ENCODE results near the gene EXD2. TPM values are rescaled to one million over a fixed set of nuclear protein-coding genes. Genes with fewer than 3 reads are reported as not detected.

The EXD2 gene
- polyA plus RNA-seq, 1 experiment: 16.7 TPM

- CTCF ChIA-PET: interaction anchor here (1.5 kb wide), 1 partner anchor 223 kb away, joined by 3 read pairs; no protein-coding TSS in a partner anchor
- TF ChIP-seq CTCF (IDR thresholded peaks at IDR 0.05; ENCODE audit: low read depth, low read length): no peak
Measured at GRCh38 chr14:69237584-69237983, 46.3 kb downstream of the EXD2 start.

GRCh38 chr14:69238883-69239282 lies 47.6 kb downstream of the EXD2 start:
- H3K4me3 ChIP-seq (ENCODE audit: low read depth, low read length): no peak overlapping the region
- H3K27me3 ChIP-seq (ENCODE audit: control insufficient read depth, insufficient read depth, low read length): no peaks in the 10 kb centered on the region
- ChIA-PET CTCF (interaction anchor here (0.6 to 5.2 kb wide), 3 partner anchors 108 to 265 kb away, joined by 3 to 76 read pairs (median 3); no protein-coding TSS in a partner anchor), POLR2A (no interaction called here)
- H3K9me3 ChIP-seq (ENCODE audit: control insufficient read depth, insufficient read depth, low read length): no peaks in the 10 kb centered on the region
- TF ChIP-seq CTCF (IDR thresholded peaks at IDR 0.05; ENCODE audit: low read depth, low read length): no peak
- DNase-seq (ENCODE audit: low read depth, low spot score): no peak
- no peak overlapping the region for H3K27ac ChIP-seq (ENCODE audit: low read depth, low read length)

More at GRCh38 chr14:69237584-69237983, 46.3 kb downstream of the EXD2 start:
- no peak for DNase-seq (ENCODE audit: low read depth, low spot score)
- no peak overlapping the region for H3K27ac ChIP-seq (ENCODE audit: low read depth, low read length)
- POLR2A ChIA-PET: no interaction called here
- no peaks in the 10 kb centered on the region for H3K27me3 ChIP-seq (ENCODE audit: control insufficient read depth, insufficient read depth, low read length)
- no peaks in the 10 kb centered on the region for H3K9me3 ChIP-seq (ENCODE audit: control insufficient read depth, insufficient read depth, low read length)
- H3K4me3 ChIP-seq (ENCODE audit: low read depth, low read length): no peak overlapping the region

- Histone ChIP-seq H3K27ac (ENCODE audit: low read depth, low read length) (no peak overlapping the region), H3K9me3 (ENCODE audit: control insufficient read depth, insufficient read depth, low read length) (no peaks in the 10 kb centered on the region), H3K4me3 (ENCODE audit: low read depth, low read length) (no peak overlapping the region), H3K27me3 (ENCODE audit: control insufficient read depth, insufficient read depth, low read length) (no peaks in the 10 kb centered on the region)
- ChIA-PET POLR2A (no interaction called here), CTCF (interaction anchor here (0.7 to 5.2 kb wide), 10 partner anchors 26 to 344 kb away, joined by 3 to 76 read pairs (median 3); no protein-coding TSS in a partner anchor)
- DNase-seq (ENCODE audit: low read depth, low spot score): no peak
- TF ChIP-seq CTCF (IDR thresholded peaks at IDR 0.05; ENCODE audit: low read depth, low read length): no peak
Measured at GRCh38 chr14:69240527-69241173, 49.4 kb downstream of the EXD2 start.

GRCh38 chr14:69241577-69241976 lies 50.3 kb downstream of the EXD2 start:
- Histone ChIP-seq H3K27ac (ENCODE audit: low read depth, low read length) (no peak overlapping the region), H3K9me3 (ENCODE audit: control insufficient read depth, insufficient read depth, low read length) (no peaks in the 10 kb centered on the region), H3K4me3 (ENCODE audit: low read depth, low read length) (no peak overlapping the region), H3K27me3 (ENCODE audit: control insufficient read depth, insufficient read depth, low read length) (no peaks in the 10 kb centered on the region)
- no peak for TF ChIP-seq CTCF (IDR thresholded peaks at IDR 0.05; ENCODE audit: low read depth, low read length)
- ChIA-PET POLR2A (no interaction called here), CTCF (interaction anchor here (0.5 to 5.2 kb wide), 31 partner anchors 9 to 379 kb away, joined by 3 to 100 read pairs (median 4); partner anchors contain the start of gene CCDC177)
- no peak for DNase-seq (ENCODE audit: low read depth, low spot score)

Measured in AG04450 (cell line).